IMR-90 (cell line): ENCODE data around the gene PLCB4. TPM values are rescaled to one million over a fixed set of nuclear protein-coding genes. Genes with fewer than 3 reads are reported as not detected.

Experiments
- ATAC-seq: fragments of 200-7000 bp; cut with Tn5 transposase; 2 replicates; pipeline ENCODE4 v1.9.1; 2020; ENCODE audit warnings: low read depth, mild to moderate bottlenecking, moderate library complexity
- BruUV-seq: library from RNA; stranded (reverse); fragments of 400-500 nt; replicated peaks from 2 replicates; lab custom pipeline; 2021; lab: Mats Ljungman, UMichigan
- CTCF ChIA-PET: fragments of 300-600 bp; formaldehyde crosslinking; extraction: SDS; loops from one replicate; lab custom pipeline; 2021; ENCODE audit warnings: antibody characterized with exemption; lab: Yijun Ruan, JAX
- POLR2A ChIA-PET: fragments of 300-600 bp; sonication (Branson Sonifier 250); formaldehyde crosslinking; loops from one replicate; lab custom pipeline; 2022; ENCODE audit warnings: antibody characterized with exemption; ENCODE audit not compliant: unreplicated experiment; lab: Charles Lee
- DNase-seq: peaks from one replicate; pipeline ENCODE4 v3.0.0; 2013
- H2AFZ ChIP-seq: replicated peaks from 2 replicates; pipeline ENCODE3; 2013; ENCODE audit warnings: low read length, mild to moderate bottlenecking; ENCODE audit not compliant: poor library complexity
- H2AK5ac ChIP-seq: 2 replicates; pipeline ENCODE4 v1.6.1; 2013; ENCODE audit warnings: low read depth, low read length, inconsistent platforms
- H2AK9ac ChIP-seq: replicated peaks from 2 replicates; pipeline ENCODE3; 2013; ENCODE audit warnings: mild to moderate bottlenecking, low read depth, low read length, moderate library complexity; ENCODE audit not compliant: poor library complexity
- H2BK120ac ChIP-seq: 2 replicates; pipeline ENCODE4 v1.6.1; 2013; ENCODE audit warnings: low read depth, low read length, inconsistent platforms
- H2BK15ac ChIP-seq: 3 replicates; pipeline ENCODE4 v1.6.1; 2013; ENCODE audit warnings: low read depth, low read length, inconsistent platforms
- H2BK20ac ChIP-seq: 2 replicates; pipeline ENCODE4 v1.6.1; 2013; ENCODE audit warnings: low read depth, mild to moderate bottlenecking, inconsistent platforms, low read length, moderate library complexity
- H2BK5ac ChIP-seq: 2 replicates; pipeline ENCODE4 v1.6.1; 2013; ENCODE audit warnings: mild to moderate bottlenecking, low read depth, low read length, inconsistent platforms; ENCODE audit not compliant: poor library complexity, severe bottlenecking
- H3K14ac ChIP-seq: replicated peaks from 2 replicates; pipeline ENCODE4 v1.6.1; 2013; ENCODE audit warnings: low read depth, low read length, inconsistent platforms
- H3K18ac ChIP-seq: 2 replicates; pipeline ENCODE4 v1.6.1; 2013; ENCODE audit warnings: low read depth, low read length, control low read depth
- H3K23ac ChIP-seq: 2 replicates; pipeline ENCODE4 v1.6.1; 2013; ENCODE audit warnings: low read depth, low read length, inconsistent platforms
- H3K27ac ChIP-seq: 2 replicates; pipeline ENCODE4 v1.5.1; 2013; ENCODE audit warnings: mild to moderate bottlenecking, control low read depth, low read length; ENCODE audit not compliant: insufficient read depth
- H3K27me3 ChIP-seq: 2 replicates; pipeline ENCODE4 v1.6.1; 2013; ENCODE audit warnings: low read length; ENCODE audit not compliant: control insufficient read depth, insufficient read depth
- H3K36me3 ChIP-seq: 2 replicates; pipeline ENCODE4 v1.6.1; 2013; ENCODE audit warnings: low read length, mixed read lengths; ENCODE audit not compliant: control insufficient read depth, insufficient read depth
- H3K4ac ChIP-seq: 2 replicates; pipeline ENCODE4 v1.6.1; 2013; ENCODE audit warnings: low read depth, low read length, inconsistent platforms
- H3K4me1 ChIP-seq: 2 replicates; pipeline ENCODE4 v1.6.1; 2013; ENCODE audit warnings: low read length, mixed read lengths; ENCODE audit not compliant: control insufficient read depth, insufficient read depth
- H3K4me2 ChIP-seq: 2 replicates; pipeline ENCODE4 v1.6.1; 2013; ENCODE audit warnings: low read depth, mild to moderate bottlenecking, control low read depth, low read length, moderate library complexity
- H3K4me3 ChIP-seq: 2 replicates; pipeline ENCODE4 v1.5.1; 2013; ENCODE audit warnings: low read depth, mild to moderate bottlenecking, control low read depth, low read length, moderate library complexity; ENCODE audit not compliant: insufficient read depth
- H3K56ac ChIP-seq: 2 replicates; pipeline ENCODE4 v1.6.1; 2013; ENCODE audit warnings: low read length, inconsistent platforms; ENCODE audit not compliant: insufficient read depth; ENCODE audit errors: extremely low read depth
- H3K79me1 ChIP-seq, 2 experiments: 2 replicates each; pipeline ENCODE4 v1.6.1; 2013; ENCODE audit warnings: low read length in 2 of 2, inconsistent platforms in 1 of 2, low read depth in 1 of 2
- H3K9ac ChIP-seq: 2 replicates; pipeline ENCODE4 v1.6.1; 2013; ENCODE audit warnings: low read depth, low read length, control low read depth
- H3K9me1 ChIP-seq: 2 replicates; pipeline ENCODE4 v1.6.1; 2013; ENCODE audit warnings: low read length, inconsistent platforms; ENCODE audit not compliant: insufficient read depth
- H3K9me3 ChIP-seq: 2 replicates; pipeline ENCODE4 v1.6.1; 2013; ENCODE audit warnings: low read length; ENCODE audit not compliant: control insufficient read depth, insufficient read depth
- H4K20me1 ChIP-seq: 2 replicates; pipeline ENCODE4 v1.6.1; 2013; ENCODE audit warnings: low read length, inconsistent platforms; ENCODE audit not compliant: insufficient read depth
- H4K5ac ChIP-seq: 2 replicates; pipeline ENCODE4 v1.6.1; 2013; ENCODE audit warnings: mild to moderate bottlenecking, low read depth, low read length, control low read depth
- H4K8ac ChIP-seq, 2 experiments: 2 replicates each; pipeline ENCODE4 v1.6.1; 2013; ENCODE audit warnings: low read depth in 2 of 2, low read length in 2 of 2, control low read depth in 1 of 2, inconsistent platforms in 1 of 2
- H4K91ac ChIP-seq: 2 replicates; pipeline ENCODE4 v1.6.1; 2013; ENCODE audit warnings: low read depth, low read length, inconsistent platforms; ENCODE audit not compliant: insufficient read depth
- BHLHE40 ChIP-seq: fragments of 150-350 bp; IDR thresholded peaks from 2 replicates; pipeline ENCODE4 v1.6.1; 2016; ENCODE audit warnings: mild to moderate bottlenecking, low read depth, low read length
- CEBPB ChIP-seq: IDR thresholded peaks from 2 replicates; pipeline ENCODE4 v1.6.1; 2012; ENCODE audit warnings: low read depth, low read length, improper control_type of control experiment
- MAZ ChIP-seq: IDR thresholded peaks from 2 replicates; pipeline ENCODE4 v1.6.1; 2012; ENCODE audit warnings: low read depth, mild to moderate bottlenecking, low read length, improper control_type of control experiment, moderate library complexity, borderline replicate concordance
- POLR2A ChIP-seq: IDR thresholded peaks from 2 replicates; pipeline ENCODE4 v1.6.1; 2012; ENCODE audit warnings: mild to moderate bottlenecking, low read depth, low read length
- RCOR1 ChIP-seq: IDR thresholded peaks from 2 replicates; pipeline ENCODE4 v1.6.1; 2012; ENCODE audit warnings: mild to moderate bottlenecking, low read length, improper control_type of control experiment; ENCODE audit not compliant: insufficient replicate concordance
- WGBS, 2 experiments: methylation state at CpG; one replicate each; pipeline versions ENCODE4 v1.1.5 to v1.1.7; 2013; ENCODE audit warnings: missing lambda C conversion rate in 2 of 2; ENCODE audit not compliant: insufficient read length in 1 of 2; ENCODE audit errors: extremely low coverage in 2 of 2; 5-methylcytosine and 5-hydroxymethylcytosine counted together
- dilution Hi-C: fragments of 300-500 bp; cut with HindIII; formaldehyde crosslinking; loops from one replicate; pipeline ENCODE4 v1.14.3; 2018; ENCODE audit warnings: low sequenced_read_pairs; ENCODE audit not compliant: unreplicated experiment
- in situ Hi-C: fragments of 300-500 bp; cut with MboI; formaldehyde crosslinking; loops from 3 replicates; pipeline ENCODE4 v1.14.3; 2019; ENCODE audit warnings: low sequenced_read_pairs, inconsistent platforms, mixed read lengths
- intact Hi-C: fragments of 100-400 bp; cut with micrococcal nuclease; formaldehyde crosslinking; loops from 2 replicates; pipeline ENCODE4 v1.10.0; 2022
- polyA plus RNA-seq, 3 experiments: library from polyadenylated mRNA; depleted of rRNA; stranded (reverse); fragments of >200 nt; gene quantifications; 2 replicates each; pipeline ENCODE4 v1.2.3, GENCODE V29; 2012; ENCODE audit warnings: low replicate concordance in 1 of 3
- total RNA-seq: library from RNA; depleted of rRNA; stranded (reverse); fragments of >200 nt; gene quantifications from 2 replicates; pipeline ENCODE4 v1.2.3, GENCODE V29; 2012

PLCB4 gene
- total and polyA plus RNA-seq, 2 of the 4 experiments (the other 2 are of a cell fraction): 12.5 to 24.0 TPM

- Histone ChIP-seq H3K56ac (no peak overlapping the region), H3K9ac (no peak overlapping the region), H3K14ac (no peak overlapping the region), H3K36me3 (no peaks in the 10 kb centered on the region; the same call in 1 of the 2 replicates), H4K20me1 (peaks cover 19% of the 10 kb centered on the region), H3K27ac (no peak overlapping the region), H3K18ac (no peak overlapping the region), H2BK120ac (no peak overlapping the region), H2AK5ac (no peak overlapping the region), H3K4ac (no peak overlapping the region), H4K8ac (no peak overlapping the region), H3K9me3 (peaks cover 5% of the 10 kb centered on the region; the same call in 1 of the 2 replicates), H3K79me1 (peaks cover 35 to 71% of the 10 kb centered on the region in 2 experiments), H3K4me1 (peaks cover 10% of the 10 kb centered on the region), H3K23ac (no peak overlapping the region), H2BK15ac (no peak overlapping the region), H3K9me1 (peaks cover 16% of the 10 kb centered on the region), H3K4me2 (no peak overlapping the region), H2BK5ac (no peak overlapping the region), H4K5ac (no peak overlapping the region), H2AK9ac (no peak overlapping the region), H3K27me3 (no peaks in the 10 kb centered on the region), H3K4me3 (no peak overlapping the region), H2BK20ac (no peak overlapping the region), H2AFZ (no peak overlapping the region), H4K91ac (no peak overlapping the region)
- no peak for ATAC-seq
- dilution Hi-C loops (no loop called here), intact Hi-C loops (no loop called here), in situ Hi-C loops (no loop called here)
- WGBS, 2 experiments: no CpG with 5 or more reads among the region's 3 CpGs
- CTCF ChIA-PET: no interaction called here
- no TSS peak for BruUV-seq
- POLR2A ChIA-PET: no interaction called here
- TF ChIP-seq MAZ (no peak), RCOR1 (no peak), POLR2A (no peak), CEBPB (no peak), BHLHE40 (no peak)
- DNase-seq: no peak
Observed at GRCh38 chr20:9149087-9149486, 80.2 kb downstream of the PLCB4 start.
